PC-3 (cell line): ENCODE data around the gene TNFSF8. TPM values are rescaled to one million over a fixed set of nuclear protein-coding genes. Genes with fewer than 3 reads are reported as not detected.

Source experiments
- ATAC-seq: fragments of 200-7000 bp; cut with Tn5 transposase; 2 replicates; pipeline ENCODE4 v1.9.1; 2020; ENCODE audit warnings: mild to moderate bottlenecking, moderate library complexity
- BruUV-seq: library from RNA; stranded (reverse); fragments of 400-500 nt; replicated peaks from 2 replicates; lab custom pipeline; 2021; lab: Mats Ljungman, UMichigan
- CTCF ChIA-PET: fragments of 300-600 bp; sonication (Branson Sonifier 250); formaldehyde crosslinking; loops from one replicate; lab custom pipeline; 2022; ENCODE audit warnings: antibody characterized with exemption; lab: Charles Lee
- POLR2A ChIA-PET: fragments of 300-600 bp; sonication (Branson Sonifier 250); formaldehyde crosslinking; loops from one replicate; lab custom pipeline; 2022; ENCODE audit warnings: antibody characterized with exemption; ENCODE audit not compliant: unreplicated experiment; lab: Charles Lee
- DNase-seq: peaks from one replicate; pipeline ENCODE4 v3.0.0-alpha.2; 2015
- H2AFZ ChIP-seq: fragments of 300-600 bp; sonication (generic); 2 replicates; pipeline ENCODE4 v1.6.0; 2016; ENCODE audit warnings: antibody characterized with exemption, low read length
- H3F3A ChIP-seq: fragments of 300-600 bp; sonication (generic); one replicate; pipeline ENCODE4 v1.6.0; 2017; ENCODE audit warnings: antibody characterized with exemption, low read length, control low read depth, mild to moderate bottlenecking; ENCODE audit not compliant: unreplicated experiment
- H3K27ac ChIP-seq: fragments of 300-600 bp; sonication (generic); 2 replicates; pipeline ENCODE4 v1.5.1; 2016; ENCODE audit warnings: mild to moderate bottlenecking, low read length
- H3K27me3 ChIP-seq: fragments of 300-600 bp; sonication (generic); 2 replicates; pipeline ENCODE4 v1.6.1; 2016; ENCODE audit warnings: low read length, mixed read lengths
- H3K36me3 ChIP-seq: fragments of 300-600 bp; sonication (generic); 2 replicates; pipeline ENCODE4 v1.6.1; 2016; ENCODE audit warnings: low read depth, mixed run types, low read length, mixed read lengths
- H3K4me1 ChIP-seq: fragments of 300-600 bp; sonication (generic); 2 replicates; pipeline ENCODE4 v1.5.1; 2016; ENCODE audit warnings: low read length; ENCODE audit not compliant: insufficient read depth
- H3K4me2 ChIP-seq: fragments of 300-600 bp; sonication (generic); 2 replicates; pipeline ENCODE4 v1.6.0; 2016; ENCODE audit warnings: low read length
- H3K4me3 ChIP-seq: fragments of 300-600 bp; sonication (generic); 2 replicates; pipeline ENCODE4 v1.5.1; 2016; ENCODE audit warnings: mild to moderate bottlenecking, low read length, mixed read lengths
- H3K79me2 ChIP-seq: fragments of 300-600 bp; sonication (generic); 2 replicates; pipeline ENCODE4 v1.6.1; 2017; ENCODE audit warnings: low read length, mixed read lengths
- H3K9ac ChIP-seq: fragments of 300-600 bp; sonication (generic); 2 replicates; pipeline ENCODE4 v1.6.0; 2016; ENCODE audit warnings: mild to moderate bottlenecking, low read length
- H3K9me2 ChIP-seq: fragments of 300-600 bp; sonication (generic); replicated peaks from 2 replicates; pipeline ENCODE4 v1.6.1; 2016; ENCODE audit warnings: mixed run types, low read length, mixed read lengths
- H3K9me3 ChIP-seq: fragments of 300-600 bp; sonication (generic); 2 replicates; pipeline ENCODE4 v1.6.1; 2016; ENCODE audit warnings: low read length, mixed read lengths
- H4K20me1 ChIP-seq: fragments of 300-600 bp; sonication (generic); 2 replicates; pipeline ENCODE4 v1.6.1; 2016; ENCODE audit warnings: low read length, mixed read lengths
- CTCF ChIP-seq: fragments of 300-600 bp; sonication (generic); conservative IDR thresholded peaks from 2 replicates; pipeline ENCODE4 v1.5.1; 2017; ENCODE audit warnings: antibody characterized with exemption, low read depth, mild to moderate bottlenecking, low read length
- EZH2 ChIP-seq: fragments of 300-600 bp; sonication (generic); IDR thresholded peaks from one replicate; pipeline ENCODE4 v1.6.1; 2017; ENCODE audit warnings: antibody characterized with exemption, mild to moderate bottlenecking, low read length; ENCODE audit not compliant: unreplicated experiment
- EZH2phosphoT487 ChIP-seq: fragments of 300-600 bp; sonication (generic); IDR thresholded peaks from 2 replicates; pipeline ENCODE4 v1.6.1; 2018; ENCODE audit warnings: mild to moderate bottlenecking, antibody characterized with exemption, low read length, borderline replicate concordance
- intact Hi-C: fragments of 100-400 bp; cut with micrococcal nuclease; formaldehyde crosslinking; loops from 2 replicates; pipeline ENCODE4 v1.9.0; 2023
- total RNA-seq: library from RNA; depleted of rRNA; stranded (reverse); fragments of >200 nt; gene quantifications from 2 replicates; pipeline ENCODE4 v1.2.3, GENCODE V29; 2014

The TNFSF8 gene
- total RNA-seq, 1 experiment from 2014 or later, result not detected

- Histone ChIP-seq H3F3A (no peaks in the 10 kb centered on the region), H3K79me2 (no peaks in the 10 kb centered on the region), H3K36me3 (no peaks in the 10 kb centered on the region), H4K20me1 (no peaks in the 10 kb centered on the region), H3K9ac (no peak overlapping the region), H3K4me1 (peaks cover 13% of the 10 kb centered on the region), H2AFZ (no peak overlapping the region), H3K9me2 (no peaks in the 10 kb centered on the region), H3K27me3 (no peaks in the 10 kb centered on the region), H3K4me2 (peak overlapping the region; percentile 64; the same call in 1 of the 2 replicates), H3K9me3 (no peaks in the 10 kb centered on the region), H3K4me3 (no peak overlapping the region), H3K27ac (no peak overlapping the region)
- TF ChIP-seq EZH2, result no peak
- TF ChIP-seq CTCF, result no peak
- TF ChIP-seq EZH2phosphoT487, result no peak
- ATAC-seq (peak; percentile 13; the same call in 1 of the 2 replicates), DNase-seq (no peak)
- CTCF ChIA-PET, result no interaction called here
- BruUV-seq, result no TSS peak
- POLR2A ChIA-PET, result no interaction called here
- intact Hi-C loops, result no loop called here
Observed at GRCh38 chr9:114869378-114869777, 61.0 kb downstream of the TNFSF8 start.

GRCh38 chr9:114867327-114867726 lies 63.1 kb downstream of the TNFSF8 start:
- Histone ChIP-seq H2AFZ (no peak overlapping the region), H3K9ac (no peak overlapping the region), H3K9me3 (no peaks in the 10 kb centered on the region), H3F3A (no peaks in the 10 kb centered on the region), H3K9me2 (no peaks in the 10 kb centered on the region), H3K79me2 (no peaks in the 10 kb centered on the region), H3K4me2 (no peak overlapping the region), H3K27me3 (no peaks in the 10 kb centered on the region), H3K4me3 (no peak overlapping the region), H3K4me1 (peaks cover 13% of the 10 kb centered on the region), H4K20me1 (no peaks in the 10 kb centered on the region), H3K27ac (no peak overlapping the region), H3K36me3 (no peaks in the 10 kb centered on the region)
- POLR2A ChIA-PET, result no interaction called here
- TF ChIP-seq EZH2phosphoT487, result no peak
- no peak for TF ChIP-seq EZH2
- TF ChIP-seq CTCF, result no peak
- intact Hi-C loops, result no loop called here
- CTCF ChIA-PET, result no interaction called here
- BruUV-seq, result no TSS peak
- no peak for ATAC-seq
- no peak for DNase-seq

- Histone ChIP-seq H3K9ac (no peak overlapping the region), H3K4me2 (no peak overlapping the region), H3K79me2 (no peaks in the 10 kb centered on the region), H3K9me3 (no peaks in the 10 kb centered on the region), H4K20me1 (no peaks in the 10 kb centered on the region), H2AFZ (no peak overlapping the region), H3K9me2 (no peaks in the 10 kb centered on the region), H3K4me3 (no peak overlapping the region), H3K4me1 (peaks cover 4% of the 10 kb centered on the region), H3K36me3 (no peaks in the 10 kb centered on the region), H3F3A (no peaks in the 10 kb centered on the region), H3K27me3 (no peaks in the 10 kb centered on the region), H3K27ac (no peak overlapping the region)
- DNase-seq, result no peak
- intact Hi-C loops, result no loop called here
- no TSS peak for BruUV-seq
- CTCF ChIA-PET, result no interaction called here
- ATAC-seq, result no peak
- POLR2A ChIA-PET, result no interaction called here
- no peak for TF ChIP-seq EZH2
- no peak for TF ChIP-seq CTCF
- no peak for TF ChIP-seq EZH2phosphoT487
Observed at GRCh38 chr9:114864471-114864870, 65.9 kb downstream of the TNFSF8 start.
